Measurements from ENCODE around the gene ASIC3.
"Not testable (repeated sequence)": the region's sequence is repeated elsewhere in the genome, so short reads cannot be mapped to it uniquely, and the experiment has no call there.

ASIC3 gene

DNA sequence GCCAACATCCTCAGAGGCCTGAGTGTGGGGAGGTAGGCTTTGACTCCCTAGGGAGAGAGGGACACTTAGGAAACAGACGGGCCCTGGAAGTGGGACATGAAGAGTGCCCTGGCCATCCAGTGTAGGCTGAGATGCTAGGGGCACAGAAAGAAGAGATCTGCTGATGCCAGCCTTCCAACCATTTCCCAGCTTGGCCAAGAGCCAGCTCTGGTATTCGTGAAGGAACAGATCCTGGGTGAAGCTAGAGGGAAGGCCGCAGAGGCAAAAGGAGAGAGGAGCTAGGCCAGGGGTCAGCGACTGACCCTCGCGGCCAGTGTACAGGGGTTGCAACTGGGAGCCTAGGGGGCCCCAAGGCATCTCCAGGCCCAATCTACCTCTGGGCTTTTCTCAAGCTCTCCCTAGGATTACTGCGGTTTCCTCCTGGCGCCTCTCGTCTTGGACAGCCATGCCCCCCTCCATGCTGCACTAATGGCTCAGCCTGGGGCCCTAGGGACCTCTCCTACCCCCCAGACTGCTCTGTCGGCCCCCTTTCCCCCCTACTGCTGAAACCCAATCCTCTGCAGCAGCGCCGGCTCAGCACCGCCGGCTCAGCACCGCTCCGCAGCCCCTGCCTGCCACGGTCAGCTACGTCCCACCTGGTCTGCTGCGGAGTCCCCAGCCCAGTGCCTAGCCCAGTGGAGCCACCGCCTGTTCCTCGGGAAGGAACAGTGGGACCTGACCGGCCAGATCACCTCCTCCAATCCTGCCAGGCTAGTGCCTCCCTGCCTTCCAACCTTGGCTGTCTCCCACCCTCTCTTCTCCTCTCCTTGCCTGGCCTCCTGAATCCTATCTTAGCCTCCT, at the start of gene ASIC3:
TSS of gene ASIC3 (plus strand) at position 556 of the 840 bp plus-strand sequence. CDS start 355 bp downstream, outside the sequence.
- DNase-seq: no peak

DNA sequence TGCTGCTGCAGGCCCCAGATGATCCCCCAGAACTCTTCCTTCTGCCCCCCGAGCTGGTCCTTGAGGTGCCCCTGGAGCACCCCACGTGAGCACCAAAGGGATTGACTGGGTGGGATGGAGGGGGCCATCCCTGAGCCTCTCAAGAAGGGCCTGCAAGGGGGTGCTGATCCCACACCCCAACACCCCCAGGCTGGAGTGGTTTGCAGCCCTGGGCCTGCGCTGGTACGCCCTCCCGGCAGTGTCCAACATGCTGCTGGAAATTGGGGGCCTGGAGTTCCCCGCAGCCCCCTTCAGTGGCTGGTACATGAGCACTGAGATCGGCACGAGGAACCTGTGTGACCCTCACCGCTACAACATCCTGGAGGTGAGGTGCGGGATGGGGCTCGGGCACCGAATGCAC, 49.3 kb upstream of the ASIC3 start:
- no peak for DNase-seq

DNA sequence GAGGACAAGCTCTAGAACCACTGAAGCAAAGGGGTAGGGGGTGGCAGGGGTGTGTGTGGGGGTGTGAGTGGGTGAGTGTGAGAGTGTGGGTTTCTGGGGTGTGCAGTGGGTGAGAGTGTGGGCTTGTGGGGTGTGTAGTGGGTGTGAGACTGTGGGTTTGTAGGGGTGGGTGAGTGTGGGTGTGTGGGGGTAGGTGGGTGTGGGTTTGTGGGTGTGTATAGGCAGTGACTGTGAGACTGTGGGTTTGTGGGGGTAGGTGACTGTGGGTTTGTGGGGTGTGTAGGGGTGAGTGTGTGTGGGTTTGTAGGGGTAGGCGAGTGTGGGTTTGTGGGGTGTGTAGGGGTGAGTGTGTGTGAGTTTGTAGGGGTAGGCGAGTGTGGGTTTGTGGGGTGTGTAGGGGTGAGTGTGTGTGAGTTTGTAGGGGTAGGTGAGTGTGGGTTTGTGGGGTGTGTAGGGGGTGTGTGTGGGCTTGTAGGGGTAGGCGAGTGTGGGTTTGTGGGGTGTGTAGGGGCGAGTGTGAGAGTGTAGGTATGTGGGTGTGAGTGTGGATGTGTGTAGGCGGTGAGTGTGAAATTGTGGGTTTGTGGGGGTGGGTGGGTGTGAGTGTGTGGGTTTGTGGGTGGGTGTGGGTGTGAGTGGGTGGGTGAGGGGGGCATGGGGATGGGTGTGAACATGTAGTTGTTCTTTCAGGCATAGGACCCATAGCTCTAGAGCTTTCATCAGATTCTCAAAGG, 48.7 kb upstream of the ASIC3 start:
- no peak for DNase-seq

DNA sequence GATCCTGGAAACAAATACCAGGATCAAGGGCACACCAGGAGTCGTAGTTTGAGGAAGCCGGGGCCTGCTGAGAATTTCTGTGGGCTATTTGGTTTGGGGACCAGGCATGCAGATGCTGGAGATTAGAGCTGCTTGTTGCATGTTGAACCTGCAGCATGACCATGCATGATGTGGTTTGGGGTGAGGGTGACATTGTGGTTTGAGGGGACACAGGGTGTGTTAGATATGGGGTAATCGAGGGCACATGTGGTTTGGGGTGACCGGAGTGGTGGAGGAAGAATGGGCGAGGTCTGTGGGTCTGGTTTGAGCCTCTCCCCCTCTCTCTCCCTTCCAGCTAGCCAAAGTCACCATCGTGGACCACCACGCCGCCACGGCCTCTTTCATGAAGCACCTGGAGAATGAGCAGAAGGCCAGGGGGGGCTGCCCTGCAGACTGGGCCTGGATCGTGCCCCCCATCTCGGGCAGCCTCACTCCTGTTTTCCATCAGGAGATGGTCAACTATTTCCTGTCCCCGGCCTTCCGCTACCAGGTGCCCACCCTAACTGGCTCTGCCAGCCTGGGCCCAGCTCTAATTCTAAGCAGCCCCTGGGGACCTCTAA, 47.3 kb upstream of the ASIC3 start:
- DNase-seq: no peak

DNA sequence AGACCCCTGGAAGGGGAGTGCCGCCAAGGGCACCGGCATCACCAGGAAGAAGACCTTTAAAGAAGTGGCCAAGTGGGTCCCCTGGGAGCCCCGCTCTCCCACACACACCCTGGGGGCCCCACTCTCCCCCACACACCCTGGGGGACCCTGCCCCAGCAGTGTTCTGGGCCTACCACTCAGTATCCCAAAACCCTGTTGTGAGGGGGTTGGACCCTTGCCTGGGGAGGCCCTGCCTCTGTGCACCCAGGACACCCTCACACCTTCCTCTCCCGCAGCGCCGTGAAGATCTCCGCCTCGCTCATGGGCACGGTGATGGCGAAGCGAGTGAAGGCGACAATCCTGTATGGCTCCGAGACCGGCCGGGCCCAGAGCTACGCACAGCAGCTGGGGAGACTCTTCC, 46.8 kb upstream of the ASIC3 start:
- DNase-seq: no peak

DNA sequence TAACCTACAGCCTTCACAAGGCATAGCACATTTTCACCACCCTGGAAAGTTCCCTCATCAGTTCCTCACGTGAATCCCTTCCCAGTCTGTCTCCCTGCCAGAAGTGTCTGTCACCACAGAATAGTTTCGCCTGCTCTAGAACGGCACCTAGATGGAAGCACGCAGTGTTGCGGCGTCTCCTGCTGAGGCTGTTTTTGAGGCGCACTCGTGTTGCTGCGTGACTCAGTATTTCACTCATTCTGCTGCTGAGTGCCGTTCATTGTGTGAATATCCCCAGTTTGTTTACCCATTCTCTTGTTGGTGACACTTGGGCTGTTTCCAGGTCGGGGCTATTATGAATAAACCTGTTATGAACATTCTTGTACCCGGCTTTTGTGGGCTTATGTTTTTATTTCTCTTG, 44.8 kb upstream of the ASIC3 start:
- no peak for DNase-seq

DNA sequence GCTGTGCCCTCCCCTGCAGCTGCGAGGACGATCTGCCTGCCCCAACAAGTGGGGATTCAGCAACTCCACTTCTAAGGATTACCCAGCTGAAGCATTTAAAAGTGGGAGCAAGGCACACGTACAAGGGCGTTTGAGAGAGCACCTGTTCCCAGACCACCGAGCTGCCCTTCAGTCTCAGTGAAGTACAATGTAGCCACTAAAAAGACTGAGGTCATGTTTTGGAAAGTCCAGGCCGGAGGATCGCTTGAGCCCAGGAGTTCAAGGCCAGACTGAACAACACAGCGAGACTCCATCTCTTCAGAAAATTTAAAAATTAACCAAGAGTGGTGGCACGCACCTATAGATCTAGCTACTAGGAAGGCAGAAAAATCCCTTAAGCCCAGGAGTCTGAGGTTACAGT, 42.8 kb upstream of the ASIC3 start:
- DNase-seq: no peak

DNA sequence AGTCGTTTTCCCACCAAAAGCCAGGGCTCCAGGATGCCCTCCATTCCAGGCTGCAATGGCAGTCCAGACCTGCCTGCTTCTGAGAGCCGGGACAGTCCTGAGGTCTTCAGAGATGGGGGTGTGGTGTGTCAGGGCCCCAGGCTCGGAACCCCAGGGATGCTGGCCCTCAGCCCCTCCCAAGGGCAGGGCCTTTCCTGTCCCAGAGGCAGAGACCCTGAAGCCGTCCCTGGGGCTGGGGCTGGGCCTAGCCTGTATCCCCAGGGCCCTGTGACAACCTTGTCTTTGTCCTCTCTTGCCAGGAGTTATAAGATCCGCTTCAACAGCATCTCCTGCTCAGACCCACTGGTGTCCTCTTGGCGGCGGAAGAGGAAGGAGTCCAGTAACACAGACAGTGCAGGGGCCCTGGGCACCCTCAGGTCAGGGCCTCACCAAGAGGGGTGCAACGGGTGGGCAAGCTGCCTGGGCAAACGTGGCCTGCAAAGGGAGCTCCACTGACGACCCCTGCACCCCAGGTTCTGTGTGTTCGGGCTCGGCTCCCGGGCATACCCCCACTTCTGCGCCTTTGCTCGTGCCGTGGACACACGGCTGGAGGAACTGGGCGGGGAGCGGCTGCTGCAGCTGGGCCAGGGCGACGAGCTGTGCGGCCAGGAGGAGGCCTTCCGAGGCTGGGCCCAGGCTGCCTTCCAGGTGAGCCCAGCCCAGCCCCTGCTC, 41.6 kb upstream of the ASIC3 start:
- DNase-seq: no peak

DNA sequence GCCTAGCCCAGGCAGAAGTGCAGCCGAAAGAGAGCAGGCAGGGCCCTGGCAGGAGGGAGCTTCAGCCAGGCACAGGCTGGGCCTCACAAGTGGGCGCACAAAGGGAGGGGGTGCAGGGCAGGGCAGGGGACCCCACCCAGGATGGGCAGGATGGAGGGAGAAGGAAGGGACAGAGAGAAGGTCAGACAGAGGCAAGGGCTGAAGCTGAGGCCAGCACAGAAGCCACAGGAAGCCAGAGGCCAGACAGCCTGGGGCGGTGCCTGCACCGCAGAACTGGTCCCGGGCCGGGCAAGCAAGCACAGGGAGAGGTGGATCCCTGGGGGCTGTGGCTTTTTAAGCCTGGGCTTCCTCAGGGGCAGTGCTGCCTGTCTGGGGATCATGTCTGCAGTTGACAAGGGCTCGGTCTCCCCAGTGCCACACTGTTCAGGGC, 40.8 kb upstream of the ASIC3 start:
- no peak for DNase-seq

DNA sequence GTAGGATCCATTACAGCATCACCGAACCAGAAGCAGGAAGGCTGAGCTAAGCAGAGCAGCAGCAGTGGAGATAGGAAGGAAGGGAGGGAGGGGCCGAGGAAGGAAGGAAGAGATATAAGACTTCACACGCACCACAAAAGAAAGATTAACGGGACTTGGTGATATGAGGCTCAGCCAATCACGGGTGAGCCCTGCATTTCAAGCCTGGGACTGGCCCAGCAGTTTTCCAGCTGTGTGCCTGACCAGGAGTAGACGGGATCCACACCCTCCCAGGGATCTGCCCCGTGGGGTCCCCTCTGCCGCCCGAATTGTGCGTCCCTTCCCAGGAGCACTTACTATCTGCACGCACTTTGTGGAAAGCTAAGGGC, 40.2 kb upstream of the ASIC3 start:
- no peak for DNase-seq

DNA sequence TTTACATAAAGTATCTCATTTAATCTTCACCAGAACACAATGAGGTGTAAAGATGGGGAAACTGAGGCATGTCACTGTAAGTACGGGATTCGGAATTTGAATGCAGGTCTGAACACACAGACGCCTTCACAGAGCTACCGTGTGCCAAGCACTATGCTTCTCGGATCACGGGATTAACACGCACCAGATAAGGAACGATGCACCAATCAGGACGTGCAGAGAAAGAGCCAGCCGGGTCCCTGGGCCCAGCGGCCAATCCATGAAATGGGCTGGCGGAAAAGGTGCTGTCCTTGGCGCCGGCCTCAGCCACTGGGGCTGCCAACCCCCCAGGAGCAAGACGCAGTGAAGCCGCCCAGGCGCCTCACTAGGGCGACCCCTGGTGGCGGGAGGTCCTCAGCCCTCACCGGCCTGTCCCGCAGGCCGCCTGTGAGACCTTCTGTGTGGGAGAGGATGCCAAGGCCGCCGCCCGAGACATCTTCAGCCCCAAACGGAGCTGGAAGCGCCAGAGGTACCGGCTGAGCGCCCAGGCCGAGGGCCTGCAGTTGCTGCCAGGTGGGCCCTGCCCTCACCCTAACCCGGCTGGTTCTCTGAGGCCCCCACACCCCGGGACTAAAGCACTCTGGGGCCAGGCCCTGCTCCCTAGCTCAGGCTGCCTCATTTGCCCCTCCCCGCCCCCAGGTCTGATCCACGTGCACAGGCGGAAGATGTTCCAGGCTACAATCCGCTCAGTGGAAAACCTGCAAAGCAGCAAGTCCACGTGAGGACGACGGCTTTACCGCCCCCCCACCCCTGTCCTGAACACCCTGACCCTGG, 39.6 kb upstream of the ASIC3 start:
- DNase-seq: no peak

DNA sequence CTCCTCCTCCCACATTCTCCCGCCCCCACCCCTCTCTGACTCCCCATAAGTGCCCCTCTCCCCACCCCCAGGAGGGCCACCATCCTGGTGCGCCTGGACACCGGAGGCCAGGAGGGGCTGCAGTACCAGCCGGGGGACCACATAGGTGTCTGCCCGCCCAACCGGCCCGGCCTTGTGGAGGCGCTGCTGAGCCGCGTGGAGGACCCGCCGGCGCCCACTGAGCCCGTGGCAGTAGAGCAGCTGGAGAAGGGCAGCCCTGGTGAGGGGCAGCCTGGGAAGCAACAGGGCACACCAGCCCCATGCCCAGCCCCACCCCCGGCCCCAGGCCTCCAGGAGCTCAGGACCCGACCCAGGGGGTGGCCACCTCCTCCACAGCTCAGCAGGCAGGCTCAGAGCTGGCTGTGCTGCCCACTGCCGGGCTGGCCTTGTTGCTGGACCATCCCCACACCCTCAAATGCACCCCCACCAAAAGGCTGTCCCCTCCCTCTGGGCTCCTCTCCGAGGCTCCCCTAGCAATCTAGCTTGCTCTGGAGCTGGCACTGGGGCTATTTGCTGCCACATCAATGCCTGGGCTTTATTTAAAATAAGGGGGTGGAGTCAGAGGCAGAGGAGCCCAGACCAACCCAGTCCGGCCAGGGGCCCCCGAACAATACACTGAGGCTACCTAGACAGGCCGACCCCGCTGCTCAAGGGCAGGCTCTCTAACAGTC, 38.8 kb upstream of the ASIC3 start:
- no peak for DNase-seq

DNA sequence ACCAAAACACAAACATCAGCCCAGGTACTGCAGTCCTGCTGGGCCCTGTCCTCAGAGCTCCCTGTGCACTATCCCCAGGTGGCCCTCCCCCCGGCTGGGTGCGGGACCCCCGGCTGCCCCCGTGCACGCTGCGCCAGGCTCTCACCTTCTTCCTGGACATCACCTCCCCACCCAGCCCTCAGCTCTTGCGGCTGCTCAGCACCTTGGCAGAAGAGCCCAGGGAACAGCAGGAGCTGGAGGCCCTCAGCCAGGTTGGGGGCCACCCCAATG, 38.4 kb upstream of the ASIC3 start:
- DNase-seq: no peak

DNA sequence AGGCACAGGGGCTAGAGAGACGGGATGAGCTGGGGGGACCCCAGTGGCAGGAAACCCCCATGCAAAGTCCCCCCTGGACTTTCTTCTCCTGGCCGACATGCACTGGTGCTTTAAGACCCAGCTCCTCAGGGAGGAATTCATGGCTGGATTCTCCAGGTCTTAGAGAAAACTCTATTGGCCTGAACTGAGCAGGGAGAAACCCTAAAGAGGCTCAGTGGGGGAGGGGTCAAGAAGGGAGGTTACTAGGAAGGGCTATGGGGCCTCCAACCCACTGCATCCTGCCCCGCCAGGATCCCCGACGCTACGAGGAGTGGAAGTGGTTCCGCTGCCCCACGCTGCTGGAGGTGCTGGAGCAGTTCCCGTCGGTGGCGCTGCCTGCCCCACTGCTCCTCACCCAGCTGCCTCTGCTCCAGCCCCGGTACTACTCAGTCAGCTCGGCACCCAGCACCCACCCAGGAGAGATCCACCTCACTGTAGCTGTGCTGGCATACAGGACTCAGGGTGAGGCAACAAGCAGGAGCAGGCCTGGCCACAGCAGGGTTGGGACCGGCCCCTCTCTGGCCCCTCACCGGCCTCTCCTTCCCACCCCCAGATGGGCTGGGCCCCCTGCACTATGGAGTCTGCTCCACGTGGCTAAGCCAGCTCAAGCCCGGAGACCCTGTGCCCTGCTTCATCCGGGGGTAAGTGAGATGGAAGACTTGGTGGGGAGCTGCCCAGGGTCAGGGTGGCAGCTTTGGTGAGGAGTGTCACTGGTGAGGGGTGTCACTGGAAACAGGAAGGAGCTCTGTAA, 37.8 kb upstream of the ASIC3 start:
- DNase-seq: no peak

DNA sequence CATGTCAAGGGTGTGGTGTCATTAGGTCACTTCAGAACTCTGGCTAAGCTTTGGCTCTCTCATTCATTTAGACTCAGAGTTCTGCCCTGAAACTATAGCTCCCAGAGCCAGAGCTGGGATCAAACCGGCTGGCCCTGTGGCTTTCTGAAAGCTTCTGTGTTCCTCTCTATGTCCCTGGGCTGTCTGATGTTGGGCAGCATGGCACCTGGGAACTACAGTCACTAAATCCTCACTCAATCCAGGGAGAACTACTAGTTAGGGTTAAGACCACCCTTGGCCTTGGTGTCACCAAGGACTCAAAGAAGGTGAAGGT, 37.3 kb upstream of the ASIC3 start:
- no peak for DNase-seq

DNA sequence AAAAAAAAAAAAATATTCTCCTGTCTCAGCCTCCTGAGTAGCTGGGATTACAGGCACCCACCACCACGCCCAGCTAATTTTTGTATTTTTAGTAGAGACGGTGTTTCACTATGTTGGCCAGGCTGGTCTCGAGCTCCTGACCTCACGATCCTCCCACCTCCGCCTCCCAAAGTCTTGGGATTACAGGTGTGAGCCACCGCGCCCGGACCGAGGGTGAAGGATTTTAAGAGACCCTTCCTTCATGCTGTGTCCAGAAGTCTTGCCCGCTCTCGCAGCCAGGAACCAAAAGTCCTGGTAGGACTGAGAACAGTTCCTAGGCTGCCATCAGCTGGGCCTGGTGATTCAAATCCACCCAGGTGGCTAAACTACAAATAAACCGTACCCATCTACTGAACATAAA, 36.7 kb upstream of the ASIC3 start:
- DNase-seq: not testable (repeated sequence)

DNA sequence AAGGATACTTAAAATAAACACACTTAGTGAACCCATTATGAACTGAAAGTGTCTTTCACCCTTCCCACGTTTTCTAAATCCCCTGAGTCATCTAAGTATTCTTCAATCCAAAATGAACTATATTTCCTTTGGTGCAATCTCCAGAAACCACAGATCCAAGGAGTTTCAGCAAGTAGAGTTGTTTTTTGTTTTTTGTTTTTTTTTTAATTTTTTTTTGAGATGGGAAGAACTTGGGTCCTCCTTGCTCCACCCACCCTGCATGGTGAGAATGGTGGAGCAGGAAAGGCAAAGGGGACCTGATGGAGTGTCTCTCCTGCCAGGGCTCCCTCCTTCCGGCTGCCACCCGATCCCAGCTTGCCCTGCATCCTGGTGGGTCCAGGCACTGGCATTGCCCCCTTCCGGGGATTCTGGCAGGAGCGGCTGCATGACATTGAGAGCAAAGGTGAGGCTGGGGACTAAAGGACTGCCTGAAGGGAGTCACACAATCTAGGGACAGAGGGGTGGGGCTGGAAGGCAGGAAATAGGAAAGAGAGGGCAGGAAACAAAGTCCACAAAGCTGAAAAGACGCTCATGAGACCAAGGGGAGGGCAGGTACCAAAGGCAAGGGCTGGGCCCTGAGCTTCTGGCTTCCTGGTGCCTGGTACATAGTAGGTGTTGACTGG, 36.2 kb upstream of the ASIC3 start:
- no peak for DNase-seq

DNA sequence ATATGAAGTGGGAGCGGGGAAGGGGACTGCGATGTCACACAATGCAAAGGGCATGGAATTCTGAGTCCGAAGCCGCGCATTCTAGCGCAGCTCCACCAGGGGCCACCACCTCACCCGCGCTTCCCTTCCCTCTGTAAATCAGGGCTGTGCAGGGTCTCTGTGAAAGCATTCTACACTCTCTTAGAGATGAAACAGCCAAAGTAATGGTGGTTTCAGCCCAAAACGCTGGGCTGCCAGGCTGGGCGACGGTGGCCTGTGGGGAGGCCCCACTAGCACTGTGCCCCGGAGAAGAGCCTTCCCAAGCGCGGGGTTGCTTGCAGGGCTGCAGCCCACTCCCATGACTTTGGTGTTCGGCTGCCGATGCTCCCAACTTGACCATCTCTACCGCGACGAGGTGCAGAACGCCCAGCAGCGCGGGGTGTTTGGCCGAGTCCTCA, 35.4 kb upstream of the ASIC3 start:
- DNase-seq: no peak

DNA sequence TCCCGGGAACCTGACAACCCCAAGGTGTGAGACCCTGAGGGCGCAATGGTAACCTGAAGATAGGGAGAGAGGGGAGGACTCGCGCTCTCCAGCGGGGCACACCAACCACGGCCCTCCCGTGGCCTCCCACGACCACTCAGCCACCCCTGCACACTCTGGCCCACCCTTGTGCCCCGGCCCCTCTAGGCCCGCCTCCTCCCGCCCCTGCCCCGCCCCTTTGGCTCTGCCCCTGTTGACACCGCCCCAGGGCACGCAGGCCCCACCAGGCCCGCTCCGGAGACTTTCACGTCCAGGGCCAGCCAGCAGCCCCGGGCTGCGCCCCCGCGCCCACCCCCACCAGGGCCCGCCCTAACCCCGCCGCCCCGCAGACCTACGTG, 35.0 kb upstream of the ASIC3 start:
- no peak for DNase-seq

DNA sequence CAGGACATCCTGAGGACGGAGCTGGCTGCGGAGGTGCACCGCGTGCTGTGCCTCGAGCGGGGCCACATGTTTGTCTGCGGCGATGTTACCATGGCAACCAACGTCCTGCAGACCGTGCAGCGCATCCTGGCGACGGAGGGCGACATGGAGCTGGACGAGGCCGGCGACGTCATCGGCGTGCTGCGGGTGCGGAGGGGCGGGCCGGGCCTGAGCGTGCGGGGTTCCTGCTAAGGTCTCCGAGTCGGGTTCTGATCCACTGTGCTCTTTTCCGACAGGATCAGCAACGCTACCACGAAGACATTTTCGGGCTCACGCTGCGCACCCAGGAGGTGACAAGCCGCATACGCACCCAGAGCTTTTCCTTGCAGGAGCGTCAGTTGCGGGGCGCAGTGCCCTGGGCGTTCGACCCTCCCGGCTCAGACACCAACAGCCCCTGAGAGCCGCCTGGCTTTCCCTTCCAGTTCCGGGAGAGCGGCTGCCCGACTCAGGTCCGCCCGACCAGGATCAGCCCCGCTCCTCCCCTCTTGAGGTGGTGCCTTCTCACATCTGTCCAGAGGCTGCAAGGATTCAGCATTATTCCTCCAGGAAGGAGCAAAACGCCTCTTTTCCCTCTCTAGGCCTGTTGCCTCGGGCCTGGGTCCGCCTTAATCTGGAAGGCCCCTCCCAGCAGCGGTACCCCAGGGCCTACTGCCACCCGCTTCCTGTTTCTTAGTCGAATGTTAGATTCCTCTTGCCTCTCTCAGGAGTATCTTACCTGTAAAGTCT, 34.4 kb upstream of the ASIC3 start:
- DNase-seq: no peak

All from NK-92 treated with Interleukin-12 subunit alpha and Interleukin-12 subunit beta, amount 100 ng/mL, for 24 hours (cell line).